OCI-LY7 (cell line): ENCODE data around the gene MPEG1. TPM values are rescaled to one million over a fixed set of nuclear protein-coding genes. Genes with fewer than 3 reads are reported as not detected.

Experiments
- BruUV-seq: library from RNA; stranded (reverse); fragments of 400-500 nt; replicated peaks from 2 replicates; lab custom pipeline; 2021; lab: Mats Ljungman, UMichigan
- CTCF ChIA-PET: fragments of 300-600 bp; sonication (Branson Sonifier 250); formaldehyde crosslinking; loops from one replicate; lab custom pipeline; 2022; ENCODE audit warnings: antibody characterized with exemption; ENCODE audit not compliant: unreplicated experiment; lab: Charles Lee
- POLR2A ChIA-PET: fragments of 300-600 bp; sonication (Branson Sonifier 250); formaldehyde crosslinking; loops from one replicate; lab custom pipeline; 2022; ENCODE audit warnings: antibody characterized with exemption; lab: Charles Lee
- DNase-seq: peaks from one replicate; pipeline ENCODE4 v3.0.0-alpha.2; 2015; ENCODE audit warnings: low spot score
- H2AFZ ChIP-seq: fragments of 200-600 bp; sonication (generic), shearing (Covaris generic); 2 replicates; pipeline ENCODE4 v1.6.1; 2014; ENCODE audit warnings: mild to moderate bottlenecking, antibody characterized with exemption, low read length, moderate library complexity
- H3K27ac ChIP-seq: fragments of 200-600 bp; sonication (generic); 2 replicates; pipeline ENCODE4 v1.5.1; 2014; ENCODE audit warnings: mixed run types, low read depth, mild to moderate bottlenecking, moderate library complexity, low read length, inconsistent platforms; ENCODE audit not compliant: poor library complexity, severe bottlenecking
- H3K36me3 ChIP-seq: fragments of 200-600 bp; sonication (generic); 2 replicates; pipeline ENCODE4 v1.6.1; 2014; ENCODE audit warnings: mild to moderate bottlenecking, antibody characterized with exemption, low read length, moderate library complexity, mixed read lengths; ENCODE audit not compliant: insufficient read depth
- H3K4me1 ChIP-seq: fragments of 200-600 bp; sonication (generic); 2 replicates; pipeline ENCODE4 v1.5.1; 2014; ENCODE audit warnings: mild to moderate bottlenecking, low read length; ENCODE audit not compliant: insufficient read depth, poor library complexity, severe bottlenecking
- H3K4me2 ChIP-seq: fragments of 200-600 bp; sonication (generic); 2 replicates; pipeline ENCODE4 v1.6.1; 2014; ENCODE audit warnings: mild to moderate bottlenecking, low read length
- H3K4me3 ChIP-seq: fragments of 200-600 bp; sonication (generic); 2 replicates; pipeline ENCODE4 v1.5.1; 2014; ENCODE audit warnings: mild to moderate bottlenecking, low read depth, low read length; ENCODE audit not compliant: poor library complexity, severe bottlenecking
- H3K79me2 ChIP-seq: fragments of 200-600 bp; sonication (generic); 2 replicates; pipeline ENCODE4 v1.6.1; 2016; ENCODE audit warnings: low read depth, mild to moderate bottlenecking, low read length, moderate library complexity, mixed read lengths; ENCODE audit not compliant: insufficient read depth
- H3K9me2 ChIP-seq: fragments of 200-600 bp; sonication (generic); 2 replicates; pipeline ENCODE4 v1.6.1; 2016; ENCODE audit warnings: mild to moderate bottlenecking, low read length, mixed read lengths; ENCODE audit not compliant: insufficient read depth
- H3K9me3 ChIP-seq: fragments of 200-600 bp; sonication (generic); 2 replicates; pipeline ENCODE4 v1.6.1; 2014; ENCODE audit warnings: mild to moderate bottlenecking, mixed run types, low read length, mixed read lengths
- H4K20me1 ChIP-seq: fragments of 200-600 bp; sonication (generic); 2 replicates; pipeline ENCODE4 v1.6.1; 2014; ENCODE audit warnings: mild to moderate bottlenecking, antibody characterized with exemption, low read length, moderate library complexity, mixed read lengths; ENCODE audit not compliant: insufficient read depth
- EZH2phosphoT487 ChIP-seq: fragments of 200-600 bp; sonication (generic); IDR thresholded peaks from 2 replicates; pipeline ENCODE4 v1.6.1; 2018; ENCODE audit warnings: low read depth, borderline replicate concordance, mild to moderate bottlenecking, mixed run types, antibody characterized with exemption, low read length, moderate library complexity, mixed read lengths
- intact Hi-C: fragments of 100-400 bp; cut with micrococcal nuclease; formaldehyde crosslinking; loops from one replicate; pipeline ENCODE4 v1.10.0; 2022; ENCODE audit not compliant: unreplicated experiment
- total RNA-seq, 2 experiments: library from RNA; depleted of rRNA in 1 of 2; stranded (reverse); fragments of >200 nt in 1 of 2; shearing (Covaris generic) in 1 of 2; gene quantifications; 2 replicates each; pipeline ENCODE4 v1.2.3, GENCODE V29; 2014 to 2022
- TF ChIP-seq, protein P1 (sequence below): fragments of 200-600 bp; sonication (generic); conservative IDR thresholded peaks from 2 replicates; pipeline ENCODE4 v1.5.1; 2014; ENCODE audit warnings: mild to moderate bottlenecking, antibody characterized with exemption, low read length, moderate library complexity, mixed read lengths

MPEG1 gene
- total RNA-seq, 2 experiments from 2014 or later, result 0.06 to 12.4 TPM

DNA sequence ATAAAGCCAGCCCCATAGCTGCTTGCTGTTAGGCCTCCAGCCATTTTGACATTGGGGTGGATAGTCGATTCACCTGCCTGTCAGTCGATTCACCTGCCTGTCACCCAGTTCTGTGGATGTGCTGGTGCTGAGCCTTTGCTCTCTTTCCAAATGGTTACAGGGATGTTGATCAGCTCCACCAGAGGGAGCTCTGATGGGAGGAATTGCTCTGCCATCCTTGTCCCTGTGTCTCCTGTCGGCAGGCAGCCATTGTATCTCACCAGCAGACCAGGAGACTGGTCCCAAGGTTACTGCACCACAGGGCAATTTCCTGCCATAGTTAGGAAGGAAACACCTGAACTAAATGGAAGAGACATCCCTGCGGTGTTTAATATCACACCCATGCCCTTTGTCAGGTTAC lies 6.1 kb downstream of the MPEG1 start:
- Histone ChIP-seq H4K20me1 (no peaks in the 10 kb centered on the region), H3K27ac (no peak overlapping the region), H3K9me2 (no peaks in the 10 kb centered on the region), H3K36me3 (no peaks in the 10 kb centered on the region), H3K4me2 (no peak overlapping the region), H2AFZ (no peak overlapping the region), H3K9me3 (no peaks in the 10 kb centered on the region), H3K4me1 (peaks cover 8% of the 10 kb centered on the region), H3K4me3 (no peak overlapping the region), H3K79me2 (no peaks in the 10 kb centered on the region)
- DNase-seq, result peak; percentile 26
- intact Hi-C loops, result no loop called here
- no peak for TF ChIP-seq EZH2phosphoT487
- TF ChIP-seq, protein P1, sequence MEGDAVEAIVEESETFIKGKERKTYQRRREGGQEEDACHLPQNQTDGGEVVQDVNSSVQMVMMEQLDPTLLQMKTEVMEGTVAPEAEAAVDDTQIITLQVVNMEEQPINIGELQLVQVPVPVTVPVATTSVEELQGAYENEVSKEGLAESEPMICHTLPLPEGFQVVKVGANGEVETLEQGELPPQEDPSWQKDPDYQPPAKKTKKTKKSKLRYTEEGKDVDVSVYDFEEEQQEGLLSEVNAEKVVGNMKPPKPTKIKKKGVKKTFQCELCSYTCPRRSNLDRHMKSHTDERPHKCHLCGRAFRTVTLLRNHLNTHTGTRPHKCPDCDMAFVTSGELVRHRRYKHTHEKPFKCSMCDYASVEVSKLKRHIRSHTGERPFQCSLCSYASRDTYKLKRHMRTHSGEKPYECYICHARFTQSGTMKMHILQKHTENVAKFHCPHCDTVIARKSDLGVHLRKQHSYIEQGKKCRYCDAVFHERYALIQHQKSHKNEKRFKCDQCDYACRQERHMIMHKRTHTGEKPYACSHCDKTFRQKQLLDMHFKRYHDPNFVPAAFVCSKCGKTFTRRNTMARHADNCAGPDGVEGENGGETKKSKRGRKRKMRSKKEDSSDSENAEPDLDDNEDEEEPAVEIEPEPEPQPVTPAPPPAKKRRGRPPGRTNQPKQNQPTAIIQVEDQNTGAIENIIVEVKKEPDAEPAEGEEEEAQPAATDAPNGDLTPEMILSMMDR, result peak; percentile 76
- ChIA-PET CTCF (interaction anchor here (1.6 kb wide), 1 partner anchor 14 kb away, joined by 4 read pairs; no protein-coding TSS in a partner anchor), POLR2A (no interaction called here)
- no TSS peak for BruUV-seq

GRCh38 chr11:59205648-59206047 lies 7.1 kb downstream of the MPEG1 start:
- DNase-seq, result no peak
- Histone ChIP-seq H3K27ac (no peak overlapping the region), H3K9me3 (no peaks in the 10 kb centered on the region), H3K36me3 (no peaks in the 10 kb centered on the region), H3K9me2 (no peaks in the 10 kb centered on the region), H3K79me2 (no peaks in the 10 kb centered on the region), H3K4me1 (peaks cover 8% of the 10 kb centered on the region), H2AFZ (no peak overlapping the region), H3K4me3 (no peak overlapping the region), H3K4me2 (no peak overlapping the region), H4K20me1 (no peaks in the 10 kb centered on the region)
- TF ChIP-seq, protein P1, result no peak
- TF ChIP-seq EZH2phosphoT487, result no peak
- ChIA-PET POLR2A (no interaction called here), CTCF (interaction anchor here (1.6 kb wide), 1 partner anchor 13 kb away, joined by 4 read pairs; no protein-coding TSS in a partner anchor)
- no TSS peak for BruUV-seq
- intact Hi-C loops, result no loop called here

DNA sequence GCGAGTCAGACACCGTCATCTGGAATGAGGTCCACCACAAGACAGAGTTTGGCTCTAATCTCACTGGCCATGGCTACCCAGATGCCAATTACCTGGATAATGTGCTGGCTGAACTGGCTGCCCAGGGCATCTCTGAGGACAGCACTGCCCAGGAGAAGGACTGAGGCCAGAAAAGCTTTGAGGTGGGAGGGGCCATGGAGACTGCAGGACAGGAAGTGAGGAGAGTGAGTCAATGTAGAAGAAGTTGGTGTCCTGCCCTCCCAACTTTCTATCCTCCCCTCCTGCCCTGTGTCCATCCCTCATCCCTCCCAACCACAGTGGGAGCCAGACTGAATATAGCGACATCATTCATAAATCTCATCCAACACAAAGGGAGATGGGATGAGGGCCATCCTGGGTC lies 8.0 kb downstream of the MPEG1 start:
- Histone ChIP-seq H3K79me2 (no peaks in the 10 kb centered on the region), H3K36me3 (no peaks in the 10 kb centered on the region), H3K4me3 (no peak overlapping the region), H3K4me1 (peaks cover 4% of the 10 kb centered on the region), H3K9me3 (no peaks in the 10 kb centered on the region), H2AFZ (no peak overlapping the region), H3K27ac (no peak overlapping the region), H3K9me2 (no peaks in the 10 kb centered on the region), H3K4me2 (no peak overlapping the region), H4K20me1 (no peaks in the 10 kb centered on the region)
- DNase-seq, result no peak
- ChIA-PET POLR2A (no interaction called here), CTCF (no interaction called here)
- no TSS peak for BruUV-seq
- intact Hi-C loops, result no loop called here
- TF ChIP-seq, protein P1, result no peak
- no peak for TF ChIP-seq EZH2phosphoT487
